Activated naive CD8-positive, alpha-beta T cell treated with anti-CD3 and anti-CD28 coated beads, Interleukin-2, amount 10 ng/mL, durations not matched to agents 7 days and 5 days (primary cell): ENCODE measurements around the gene NOC2L. TPM values are rescaled to one million over a fixed set of nuclear protein-coding genes. Genes with fewer than 3 reads are reported as not detected.
"Not testable (repeated sequence)": the region's sequence is repeated elsewhere in the genome, so short reads cannot be mapped to it uniquely, and the experiment has no call there.

Experiments used
- ATAC-seq: fragments of 150-1000 bp; cut with Tn5 transposase; one replicate; pipeline ENCODE4 v1.10.0; 2021; ENCODE audit warnings: low read depth, moderate library complexity
- POLR2A ChIA-PET: fragments of 350-600 bp; sonication (Branson Sonifier 250); formaldehyde crosslinking; loops from one replicate; lab custom pipeline; 2021; ENCODE audit warnings: antibody characterized with exemption; lab: Charles Lee
- DNase-seq: peaks from one replicate; pipeline ENCODE4 v3.0.0; 2021
- H3K27ac Mint-ChIP-seq: one replicate; pipeline ENCODE4 v1.8.0; 2022; ENCODE audit warnings: mild to moderate bottlenecking, mixed read lengths
- H3K27me3 Mint-ChIP-seq: one replicate; pipeline ENCODE4 v1.8.0; 2022; ENCODE audit warnings: mild to moderate bottlenecking, moderate library complexity, mixed read lengths
- H3K36me3 Mint-ChIP-seq: one replicate; pipeline ENCODE4 v1.8.0; 2021; ENCODE audit warnings: mild to moderate bottlenecking, mixed read lengths
- H3K4me1 Mint-ChIP-seq: one replicate; pipeline ENCODE4 v1.8.0; 2021; ENCODE audit warnings: mixed read lengths
- H3K4me3 Mint-ChIP-seq: one replicate; pipeline ENCODE4 v1.8.0; 2022; ENCODE audit warnings: mild to moderate bottlenecking, moderate library complexity, mixed read lengths
- H3K9me3 Mint-ChIP-seq: one replicate; pipeline ENCODE4 v1.8.0; 2021; ENCODE audit warnings: mixed read lengths
- total RNA-seq, 2 experiments: library from RNA; stranded (reverse); gene quantifications; one replicate each; pipeline ENCODE4 v1.2.3, GENCODE V29; 2021

Gene NOC2L
- total RNA-seq, 2 experiments from 2014 or later, result 63.0 to 63.4 TPM

GRCh38 chr1:902802-903201, 56.3 kb downstream of the NOC2L start:
- peaks cover 6% of the 10 kb centered on the region for H3K9me3 Mint-ChIP-seq
- DNase-seq (no peak), ATAC-seq (no peak)
- no peak overlapping the region for H3K4me3 Mint-ChIP-seq
- peaks cover 4% of the 10 kb centered on the region for H3K36me3 Mint-ChIP-seq
- POLR2A ChIA-PET, result no interaction called here
- H3K27me3 Mint-ChIP-seq, result peaks cover 42% of the 10 kb centered on the region
- no peak overlapping the region for H3K27ac Mint-ChIP-seq
- peaks cover 12% of the 10 kb centered on the region for H3K4me1 Mint-ChIP-seq

- H3K36me3 Mint-ChIP-seq, result peaks cover 4% of the 10 kb centered on the region
- H3K27me3 Mint-ChIP-seq, result peaks cover 42% of the 10 kb centered on the region
- no peak for DNase-seq
These were observed 57.8 kb downstream of the NOC2L start for GRCh38 chr1:901108-901859.

GRCh38 chr1:899636-900317, 59.3 kb downstream of the NOC2L start:
- POLR2A ChIA-PET, result no interaction called here
- DNase-seq (no peak), ATAC-seq (no peak)
- Mint-ChIP-seq H3K4me1 (peaks cover 10% of the 10 kb centered on the region), H3K27me3 (peaks cover 41% of the 10 kb centered on the region), H3K36me3 (peaks cover 4% of the 10 kb centered on the region), H3K27ac (no peak overlapping the region), H3K9me3 (peaks cover 7% of the 10 kb centered on the region), H3K4me3 (no peak overlapping the region)

More at GRCh38 chr1:901108-901859, 57.8 kb downstream of the NOC2L start:
- Mint-ChIP-seq H3K9me3 (peaks cover 7% of the 10 kb centered on the region), H3K4me1 (peaks cover 12% of the 10 kb centered on the region), H3K27ac (no peak overlapping the region), H3K4me3 (no peak overlapping the region)
- POLR2A ChIA-PET, result no interaction called here
- ATAC-seq, result no peak

GRCh38 chr1:897951-898350, 61.1 kb downstream of the NOC2L start:
- H3K27me3 Mint-ChIP-seq, result peaks cover 53% of the 10 kb centered on the region
- DNase-seq, H3K36me3 Mint-ChIP-seq, H3K4me1 Mint-ChIP-seq, POLR2A ChIA-PET, H3K4me3 Mint-ChIP-seq, H3K27ac Mint-ChIP-seq, ATAC-seq, H3K9me3 Mint-ChIP-seq: not testable (repeated sequence)

GRCh38 chr1:897226-897625, 61.8 kb downstream of the NOC2L start:
- POLR2A ChIA-PET, result no interaction called here
- peaks cover 57% of the 10 kb centered on the region for H3K27me3 Mint-ChIP-seq
- ATAC-seq, result no peak
- H3K4me3 Mint-ChIP-seq, result no peak overlapping the region
- H3K9me3 Mint-ChIP-seq, result peaks cover 7% of the 10 kb centered on the region
- no peak for DNase-seq
- no peak overlapping the region for H3K27ac Mint-ChIP-seq
- H3K36me3 Mint-ChIP-seq, result peaks cover 4% of the 10 kb centered on the region
- H3K4me1 Mint-ChIP-seq, result peaks cover 9% of the 10 kb centered on the region

Other genes with a start within 250 kb of the NOC2L start
- gene SAMD11, start 35.3 kb downstream of the NOC2L start, total RNA-seq, result under 1 TPM in 1 of 2 experiments, not detected in 1; 0.22 TPM
- 10 to 100 TPM; 35.3 to 35.4 TPM for gene KLHL17, start 1.3 kb upstream of the NOC2L start, total RNA-seq
- gene PLEKHN1, start 7.2 kb upstream of the NOC2L start, total RNA-seq, result 1 to 10 TPM; 3.0 to 4.8 TPM
- not detected for gene PERM1, start 22.8 kb upstream of the NOC2L start, total RNA-seq
- gene HES4, start 40.8 kb upstream of the NOC2L start, total RNA-seq, result 1 to 10 TPM in 1 of 2 experiments, under 1 TPM in 1; 0.60 to 1.1 TPM
- 100 to 1,000 TPM; 425 to 457 TPM for gene ISG15, start 54.2 kb upstream of the NOC2L start, total RNA-seq
- gene AGRN, start 60.9 kb upstream of the NOC2L start, total RNA-seq, result 10 to 100 TPM; 18.8 to 19.3 TPM
- not detected for gene RNF223, start 115.0 kb upstream of the NOC2L start, total RNA-seq
- 10 to 100 TPM; 22.7 to 23.0 TPM for gene C1orf159, start 156.8 kb upstream of the NOC2L start, total RNA-seq
- not detected for gene TTLL10, start 214.6 kb upstream of the NOC2L start, total RNA-seq
- 10 to 100 TPM; 11.4 to 15.0 TPM for gene TNFRSF18, start 247.3 kb upstream of the NOC2L start, total RNA-seq